GM20431 (cell line): ENCODE measurements around the gene DUSP6.

Source experiments
- in situ Hi-C: fragments of 300-500 bp; cut with MseI, MboI; formaldehyde crosslinking; loops from one replicate; pipeline ENCODE4 v1.15.0; 2020; ENCODE audit warnings: low sequenced_read_pairs; ENCODE audit not compliant: unreplicated experiment

Gene DUSP6

DNA sequence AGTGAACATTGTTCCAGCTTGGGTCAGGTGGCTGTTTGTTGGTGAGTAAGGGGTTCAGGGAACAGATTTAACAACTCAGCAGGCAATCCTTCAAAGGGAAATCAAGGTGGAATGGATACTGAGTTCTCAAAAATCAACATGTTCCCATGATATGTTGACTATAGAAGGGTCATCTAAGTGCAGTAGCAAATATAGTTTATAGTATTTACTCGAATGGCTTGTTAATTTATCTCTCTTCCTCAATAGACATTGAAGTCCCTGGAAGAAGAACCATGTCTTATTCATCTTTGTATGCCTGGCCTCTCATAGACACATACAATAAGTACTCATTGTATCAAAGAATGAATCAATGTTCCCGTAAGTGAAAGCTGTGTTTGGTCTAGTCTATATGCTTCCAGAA, 24.5 kb upstream of the DUSP6 start:
- in situ Hi-C loops = no loop called here

DNA sequence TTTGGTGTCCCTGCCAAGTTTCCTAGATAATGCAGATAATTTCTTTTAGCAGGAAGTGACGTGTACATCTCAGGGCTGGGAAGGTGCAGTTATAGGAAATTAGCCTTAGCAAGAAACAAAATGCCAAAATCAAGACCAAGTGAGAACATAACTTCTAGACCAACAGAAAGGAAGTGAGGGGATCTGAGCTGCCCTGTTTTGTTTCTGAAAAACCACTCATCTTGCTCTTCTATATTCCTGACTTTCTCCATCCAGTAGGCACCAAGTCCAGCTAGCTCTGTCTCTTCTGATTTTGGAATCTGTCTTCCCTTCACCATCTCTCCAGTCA, 23.9 kb upstream of the DUSP6 start:
- in situ Hi-C loops = no loop called here

DNA sequence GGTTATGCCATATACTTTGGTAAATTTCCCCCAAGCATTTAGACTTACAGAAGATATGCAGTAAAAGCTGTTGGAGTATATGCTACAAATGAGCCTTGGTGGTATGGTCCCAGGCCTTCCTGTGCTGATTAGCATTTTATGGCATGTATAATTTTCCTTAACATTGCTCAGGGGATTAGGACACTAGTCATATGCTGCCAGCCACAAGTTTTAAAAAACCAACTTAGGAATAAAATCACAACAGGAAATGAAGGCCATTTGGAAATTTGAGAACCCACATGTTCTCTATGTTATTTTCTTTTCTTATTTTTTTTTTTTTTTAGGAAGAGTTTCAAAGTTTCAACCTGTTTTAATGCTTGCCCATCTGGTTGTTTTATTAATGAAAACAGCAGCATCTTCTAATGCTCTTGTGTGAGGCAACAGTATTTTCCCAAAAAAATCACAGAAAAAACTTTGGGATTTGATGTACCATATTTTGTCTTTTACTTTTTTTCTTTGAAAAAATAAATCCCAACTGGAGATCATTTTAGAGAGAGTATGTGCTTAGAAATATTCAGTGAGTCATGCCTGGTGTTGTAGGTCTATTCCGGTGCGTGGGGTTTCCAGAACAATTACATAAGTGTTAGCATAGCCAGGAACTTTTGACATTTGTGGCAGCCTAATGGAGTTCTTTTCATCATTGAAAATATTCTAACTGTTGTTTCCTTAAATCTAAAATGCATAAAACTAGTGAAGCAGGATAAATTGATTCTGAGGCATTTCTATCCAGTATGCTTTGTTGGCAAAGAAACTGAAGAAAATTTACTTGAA, 21.7 kb upstream of the DUSP6 start:
- in situ Hi-C loops = no loop called here

DNA sequence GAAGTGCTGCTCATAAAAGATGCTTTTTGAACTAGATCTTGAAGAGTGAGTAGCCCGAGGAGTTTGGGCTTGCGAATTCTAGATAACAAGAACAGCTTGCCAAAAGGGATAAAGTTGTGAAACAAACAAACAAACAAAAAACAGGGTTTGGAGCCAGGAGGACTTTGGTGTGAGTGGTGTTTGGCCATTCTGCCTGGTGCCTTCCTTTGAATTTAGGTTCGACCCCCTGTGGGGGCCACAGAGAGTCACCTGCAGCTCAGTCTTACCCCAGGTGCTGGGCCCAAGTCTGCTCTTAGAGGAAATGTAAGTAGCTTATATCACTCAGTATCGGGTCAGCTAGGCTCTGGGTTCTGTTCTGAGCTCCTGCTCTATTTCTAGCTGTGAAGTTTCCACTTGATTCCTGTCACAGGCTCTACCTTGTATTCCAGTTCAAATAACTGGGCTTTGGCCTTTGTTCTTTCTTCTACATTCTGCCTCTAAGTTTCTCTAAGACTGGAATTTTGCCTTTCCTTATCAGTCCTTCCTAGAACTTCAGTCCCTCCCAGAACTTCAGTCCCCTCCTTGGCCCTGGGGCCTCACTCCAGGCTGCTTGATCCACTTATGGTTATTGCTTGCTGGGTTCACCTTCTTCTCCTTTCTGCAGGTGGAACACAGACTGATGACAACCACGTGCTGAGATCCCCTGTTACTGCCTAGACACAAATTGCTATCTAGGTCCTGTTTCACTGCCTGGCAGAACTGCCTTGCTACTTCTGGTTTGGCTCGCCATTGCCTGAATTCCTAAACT, 20.5 kb upstream of the DUSP6 start:
- in situ Hi-C loops = no loop called here

DNA sequence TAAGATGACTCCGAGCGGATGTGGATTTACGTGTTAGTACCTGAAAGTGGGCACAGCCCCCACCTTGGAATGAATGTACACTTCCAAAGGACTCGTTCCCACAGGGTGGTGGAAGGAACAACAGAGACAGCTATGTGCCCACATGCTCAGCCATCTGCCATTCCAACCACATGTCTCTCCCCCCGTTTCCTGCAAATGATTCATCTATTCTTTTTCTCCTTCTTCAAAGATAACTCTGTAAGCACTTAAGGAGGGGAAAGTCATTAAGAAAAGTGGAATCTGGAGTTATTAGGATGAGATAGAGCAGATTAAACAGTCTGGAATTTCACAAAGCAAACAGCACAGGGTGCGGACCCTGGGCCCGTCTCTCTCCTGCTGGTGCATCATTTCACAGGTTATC, 18.5 kb upstream of the DUSP6 start:
- in situ Hi-C loops = no loop called here

DNA sequence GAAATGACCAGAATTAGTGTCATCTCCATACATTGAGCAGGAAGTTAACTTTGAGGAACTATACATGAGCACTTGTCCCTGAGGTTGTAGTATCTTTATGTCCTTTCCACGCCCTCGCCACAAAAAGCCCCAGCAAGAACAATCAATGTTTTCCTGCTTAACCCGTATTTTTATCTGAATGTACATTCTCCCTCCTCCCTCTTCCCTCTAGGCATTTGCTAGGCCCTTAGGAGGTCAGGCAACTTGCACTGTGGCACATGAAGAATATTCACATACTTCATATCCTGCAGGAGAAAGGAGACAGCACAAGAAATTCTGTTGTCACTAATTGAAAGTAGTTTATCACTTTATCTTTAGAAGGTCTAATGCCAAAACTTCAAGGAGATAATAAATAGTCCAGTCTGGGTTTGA, 18.1 kb upstream of the DUSP6 start:
- in situ Hi-C loops = no loop called here

DNA sequence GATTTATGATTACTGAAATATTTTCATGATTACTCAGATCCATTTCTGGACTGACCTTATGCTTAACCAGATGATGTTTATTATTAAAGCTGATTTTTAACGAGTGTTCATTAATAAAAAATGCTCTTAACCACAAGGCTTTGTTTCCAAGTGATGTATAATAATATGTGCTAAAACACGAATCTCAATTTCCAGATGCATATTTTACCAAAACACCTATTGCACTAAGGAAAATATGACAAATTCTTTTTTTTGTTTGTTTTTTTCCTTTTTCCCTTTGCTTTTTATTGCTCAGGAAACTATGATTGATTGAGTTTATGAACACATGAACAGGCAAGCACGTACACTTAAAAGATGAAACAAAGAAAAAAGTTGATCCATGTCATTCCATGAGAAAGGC, 16.9 kb upstream of the DUSP6 start:
- in situ Hi-C loops = no loop called here

DNA sequence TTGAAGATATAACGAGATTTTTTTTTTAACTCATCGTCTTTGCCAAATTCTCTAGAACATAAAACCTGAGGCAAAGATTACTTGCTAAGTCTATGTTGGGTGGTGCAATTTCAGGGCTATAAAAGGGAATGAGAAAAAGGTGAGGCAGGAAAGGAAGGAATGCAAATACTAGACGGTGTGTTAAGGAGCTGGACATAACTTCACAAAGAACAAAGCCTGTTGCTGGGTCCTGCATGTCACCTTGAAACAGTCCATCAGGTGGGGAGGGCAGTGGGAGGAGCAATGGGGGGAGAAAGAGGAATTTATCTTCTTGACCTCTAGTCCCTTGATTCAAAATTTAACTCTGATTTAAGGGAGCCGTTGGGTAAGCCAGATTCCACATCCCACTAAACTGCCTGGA, 16.1 kb upstream of the DUSP6 start:
- in situ Hi-C loops = no loop called here

DNA sequence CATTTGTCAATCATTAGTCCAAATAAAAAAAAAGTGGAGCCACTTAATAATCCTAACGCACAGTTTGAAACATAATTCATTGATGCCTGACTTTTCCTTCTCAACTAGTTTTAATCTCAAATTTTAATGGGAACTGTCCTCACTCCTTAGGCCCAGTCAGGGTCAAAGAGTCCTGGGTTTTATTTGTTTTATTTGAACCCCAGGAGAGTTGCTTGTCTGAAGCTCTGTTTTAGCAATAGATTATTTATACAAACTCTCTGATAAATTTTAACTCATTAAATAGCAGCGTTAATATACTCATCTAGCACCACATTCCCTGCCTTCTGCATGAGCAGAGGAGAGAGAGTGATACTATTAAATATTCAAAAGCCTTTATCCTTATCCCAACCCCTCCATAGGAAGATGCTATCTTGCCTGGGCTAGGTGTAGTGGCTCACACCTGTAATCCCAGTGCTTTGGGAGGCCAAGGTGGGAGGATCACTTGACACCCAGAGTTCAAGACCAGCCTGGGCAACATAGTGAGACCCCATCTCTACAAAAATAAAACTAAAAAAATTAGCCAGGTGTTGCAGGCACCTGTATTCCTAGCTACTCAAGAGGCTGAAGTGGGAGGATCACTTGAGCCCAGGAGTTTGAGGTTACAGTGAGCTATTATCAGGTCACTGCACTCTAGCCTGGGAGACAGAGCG, 14.5 kb upstream of the DUSP6 start:
- in situ Hi-C loops = no loop called here

DNA sequence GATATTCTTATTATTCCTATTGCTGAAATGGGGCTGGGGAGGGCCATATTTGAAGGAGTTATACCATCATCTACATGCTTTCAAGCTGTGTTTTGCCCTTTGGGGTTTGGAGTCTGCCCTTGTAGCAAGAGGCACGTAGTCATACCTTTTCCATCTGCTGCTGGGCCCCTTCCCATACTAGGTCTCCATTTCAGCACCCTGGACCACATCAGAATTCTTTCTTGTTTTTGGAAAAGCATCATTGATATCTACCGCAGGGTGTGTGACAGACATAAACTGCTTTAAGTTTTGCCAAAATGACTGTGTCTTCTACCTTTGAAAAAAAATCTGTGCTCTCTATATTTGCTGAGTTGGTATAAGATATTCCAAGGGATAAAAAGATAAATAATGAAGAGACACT, 12.3 kb upstream of the DUSP6 start:
- in situ Hi-C loops = no loop called here

DNA sequence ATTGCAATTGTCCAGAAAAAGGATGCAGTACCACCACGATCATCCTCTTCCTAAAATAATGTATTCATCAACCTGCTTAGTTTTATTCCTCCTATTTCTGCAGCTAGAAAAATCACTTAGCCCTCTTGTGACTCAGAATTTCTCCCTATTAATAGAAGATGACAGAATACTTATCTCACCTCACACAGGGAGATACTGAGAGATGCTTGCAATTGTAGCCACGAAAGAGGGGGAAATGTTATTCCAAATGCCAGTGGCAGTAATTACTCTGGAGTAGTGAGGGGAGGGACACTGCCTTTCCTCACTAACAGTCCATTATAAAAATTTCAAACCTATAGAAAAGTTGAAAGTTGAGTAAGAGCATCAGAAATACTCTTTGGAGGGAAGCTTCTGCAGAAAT, 11.8 kb upstream of the DUSP6 start:
- in situ Hi-C loops = no loop called here

DNA sequence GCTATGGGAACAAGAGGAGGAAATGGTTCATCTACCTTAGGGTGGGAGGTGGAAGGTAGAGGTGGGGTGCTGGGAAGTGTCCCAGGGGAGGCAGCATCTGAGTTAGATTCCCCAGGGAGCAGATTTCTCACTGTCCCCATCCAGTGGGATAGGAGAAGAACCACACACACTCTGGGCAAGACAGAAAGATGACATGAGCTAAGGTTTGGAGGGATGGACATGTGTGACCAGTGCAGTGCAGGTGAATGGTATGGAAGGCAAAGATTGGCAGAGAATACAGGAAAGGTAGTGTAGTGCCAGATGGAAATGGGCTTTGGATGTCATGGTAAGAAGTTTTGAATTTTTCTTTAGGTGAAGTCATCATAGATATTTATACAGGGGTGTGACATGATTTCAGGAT, 11.3 kb upstream of the DUSP6 start:
- in situ Hi-C loops = no loop called here

DNA sequence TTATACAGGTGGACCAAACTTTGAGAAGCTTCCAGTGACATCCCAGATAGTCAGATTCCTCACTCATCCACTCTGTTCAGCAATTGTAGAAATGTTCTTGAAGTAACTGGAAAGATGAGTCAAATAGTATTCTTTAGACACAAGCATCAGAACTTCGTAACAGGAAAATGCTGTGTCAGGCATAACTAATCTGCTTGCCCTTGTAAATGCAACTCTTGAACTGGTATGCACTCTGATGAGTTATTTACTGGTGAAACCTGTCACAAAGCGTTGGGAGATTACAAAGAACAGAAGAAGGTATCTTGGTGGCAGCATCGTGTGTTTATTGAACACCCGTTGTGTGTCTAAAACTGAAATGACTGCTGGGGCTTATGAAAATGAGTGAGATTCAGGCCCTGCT, 10.8 kb upstream of the DUSP6 start:
- in situ Hi-C loops = no loop called here

DNA sequence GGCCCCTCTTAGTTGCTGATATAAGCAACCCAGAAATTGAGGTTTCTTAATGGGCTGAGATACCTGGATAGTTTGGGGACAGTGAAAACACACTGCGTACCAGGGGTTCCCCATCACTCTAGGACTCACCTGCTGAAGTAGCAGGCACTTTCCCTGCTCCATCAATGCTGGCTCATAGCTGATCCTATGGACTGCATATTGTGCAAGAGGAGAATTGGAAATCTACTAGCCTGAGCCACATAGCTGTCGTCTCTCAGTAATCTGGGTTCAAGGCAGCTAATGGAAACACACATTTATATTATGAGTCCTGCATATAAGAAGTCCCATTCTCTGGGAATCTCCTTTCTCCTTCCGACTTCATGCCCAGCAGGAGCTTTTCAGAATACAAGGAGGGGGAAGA, 7.3 kb upstream of the DUSP6 start:
- in situ Hi-C loops = no loop called here

DNA sequence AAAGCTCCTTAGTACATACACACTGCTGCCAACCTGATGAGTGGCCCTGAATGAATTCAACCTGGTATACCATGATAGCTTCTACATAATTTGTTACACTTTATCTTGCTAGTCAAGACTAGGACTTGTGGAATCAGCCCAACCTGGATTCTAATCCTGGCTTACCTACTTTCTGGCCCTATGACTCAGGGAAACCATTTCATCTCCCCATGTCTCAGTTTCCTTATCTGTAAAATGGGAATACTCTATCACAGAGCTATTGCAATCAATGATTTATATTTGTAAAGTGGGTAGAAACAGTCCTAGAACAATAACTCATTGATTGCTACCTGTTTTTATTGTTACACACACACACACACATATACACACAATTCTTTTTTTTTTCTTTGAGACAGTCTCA, 6.5 kb upstream of the DUSP6 start:
- in situ Hi-C loops = no loop called here

DNA sequence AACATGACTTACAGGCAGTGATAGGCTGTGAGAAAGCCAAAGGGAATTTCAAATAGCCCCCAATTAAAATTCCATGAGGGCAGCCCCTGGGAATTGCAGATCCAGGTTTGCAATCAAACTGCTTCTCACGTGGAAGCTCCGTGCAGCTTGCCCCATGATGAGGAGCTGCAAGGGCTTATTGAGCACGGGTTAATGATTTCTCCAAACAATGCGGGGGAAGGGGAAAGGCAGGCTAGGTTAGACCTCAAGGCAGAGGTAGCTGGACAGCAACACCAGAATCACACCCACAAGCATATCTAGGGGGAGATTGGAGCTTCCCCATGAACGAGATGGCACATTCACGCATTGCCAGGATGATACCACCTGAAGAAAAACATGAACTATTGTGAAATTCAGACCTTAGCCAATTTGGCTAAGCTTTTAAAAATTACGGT, 5.0 kb upstream of the DUSP6 start:
- in situ Hi-C loops = no loop called here

DNA sequence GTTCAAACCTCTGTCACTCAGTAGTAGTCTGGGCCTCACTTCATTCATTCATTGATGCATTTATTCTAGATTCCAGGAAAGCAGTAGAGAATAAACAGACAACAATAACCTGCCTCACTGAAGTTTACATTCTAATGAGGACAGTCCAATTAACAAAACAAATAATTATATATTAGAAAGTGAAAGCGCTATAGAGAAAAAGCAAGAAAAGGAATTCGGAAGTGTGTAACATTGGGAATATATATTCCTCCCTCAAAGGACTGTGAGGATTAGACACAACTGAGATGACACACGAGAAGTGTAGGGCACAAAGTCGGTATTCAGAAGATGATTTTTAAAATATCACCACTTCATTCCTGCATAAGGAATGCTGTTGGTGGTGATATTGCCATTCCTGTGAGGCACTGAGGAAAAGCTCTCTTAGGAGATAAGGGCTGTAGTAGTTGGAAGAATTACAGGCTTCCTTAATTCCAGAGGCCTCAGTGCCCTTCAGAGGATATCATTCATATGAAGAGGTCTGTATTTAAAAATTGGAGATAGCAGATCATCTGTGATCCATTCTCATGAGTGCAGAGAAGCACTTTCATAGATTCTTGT, 3.9 kb upstream of the DUSP6 start:
- in situ Hi-C loops = no loop called here

DNA sequence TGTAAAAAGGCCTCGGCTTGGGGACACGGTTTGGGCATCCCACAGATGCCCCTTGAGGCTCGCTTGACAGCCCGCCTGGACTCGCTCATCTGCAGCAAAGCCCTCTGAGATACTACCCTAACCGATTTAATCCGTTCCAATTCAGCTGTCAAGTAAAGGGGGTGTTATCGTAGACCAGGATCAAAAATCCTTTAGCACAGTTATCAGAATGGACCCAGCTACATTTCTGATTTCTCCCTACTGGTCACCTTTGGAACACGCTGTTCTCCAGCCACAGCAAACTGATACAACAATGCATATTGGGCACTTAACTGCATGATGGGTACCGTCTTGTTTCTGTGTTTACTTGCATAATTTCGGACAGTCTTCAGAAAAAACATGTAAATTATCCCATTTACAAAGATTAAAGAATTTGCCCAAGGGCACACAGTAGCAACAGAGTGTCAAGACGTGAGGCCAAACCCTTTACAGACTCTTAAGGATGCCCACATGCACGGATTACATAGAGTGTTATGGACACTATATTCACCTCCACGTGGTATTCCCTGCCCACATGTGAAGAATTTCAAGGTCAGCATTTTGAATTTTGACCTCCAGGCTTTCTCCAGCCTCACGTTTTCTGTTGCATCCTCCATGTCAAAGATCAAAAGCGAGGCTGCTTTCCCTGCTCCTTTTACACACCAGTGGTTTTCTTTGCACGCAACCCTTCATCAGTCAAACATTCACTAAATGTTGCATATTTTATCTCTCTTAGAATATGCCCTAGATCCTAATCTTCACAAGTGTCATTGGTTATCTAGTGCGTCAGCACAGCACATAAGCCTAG, 3.2 kb upstream of the DUSP6 start:
- in situ Hi-C loops = no loop called here

DNA sequence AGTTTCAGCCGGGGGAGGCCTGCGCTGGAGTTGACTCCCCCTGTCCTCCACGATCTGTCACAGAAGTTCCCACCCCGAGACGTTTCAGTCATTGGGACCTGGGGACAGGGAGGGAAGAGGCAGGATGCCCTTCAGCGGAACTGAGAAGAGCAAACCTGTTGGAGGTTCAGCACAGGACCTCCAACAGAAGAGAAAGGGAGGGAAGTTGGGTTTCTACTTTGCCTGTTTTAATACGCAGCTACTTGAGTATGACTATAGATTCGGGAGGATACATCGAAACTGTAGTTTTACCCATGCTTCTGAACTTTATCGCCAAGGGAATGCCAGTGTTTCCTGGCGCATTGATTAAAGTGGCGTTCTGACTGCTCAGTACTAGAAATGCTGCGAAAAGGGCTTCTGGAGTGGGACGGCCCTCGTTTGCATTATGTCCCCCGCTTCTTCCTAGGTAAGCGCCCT, 2.3 kb upstream of the DUSP6 start:
- in situ Hi-C loops = no loop called here
